Panc1 (cell line): ENCODE measurements around the gene SLC30A1. TPM values are rescaled to one million over a fixed set of nuclear protein-coding genes. Genes with fewer than 3 reads are reported as not detected.
A peak's percentile ranks its signal among the peaks of the same experiment; 100 is the strongest.

Experiments
- ATAC-seq: fragments of 200-7000 bp; cut with Tn5 transposase; 2 replicates; pipeline ENCODE4 v1.9.1; 2020; ENCODE audit warnings: mild to moderate bottlenecking, moderate library complexity
- BruUV-seq: library from RNA; stranded (reverse); fragments of 400-500 nt; replicated peaks from 2 replicates; lab custom pipeline; 2021; lab: Mats Ljungman, UMichigan
- CTCF ChIA-PET: fragments of 300-600 bp; sonication (Branson Sonifier 250); formaldehyde crosslinking; loops from one replicate; lab custom pipeline; 2022; ENCODE audit warnings: antibody characterized with exemption; lab: Charles Lee
- POLR2A ChIA-PET: fragments of 300-600 bp; sonication (Branson Sonifier 250); formaldehyde crosslinking; loops from one replicate; lab custom pipeline; 2022; ENCODE audit warnings: antibody characterized with exemption; lab: Charles Lee
- DNase-seq: peaks from one replicate; pipeline ENCODE4 v3.0.0-alpha.2; 2010; ENCODE audit warnings: low read depth, low spot score
- H3K27ac ChIP-seq: 2 replicates; pipeline ENCODE4 v1.5.1; 2011; ENCODE audit warnings: mild to moderate bottlenecking, low read length, inconsistent platforms
- H3K27me3 ChIP-seq: fragments of 200-500 bp; sonication (Bioruptor generic); 2 replicates; pipeline ENCODE4 v1.6.0; 2014; ENCODE audit warnings: low read length, inconsistent platforms; ENCODE audit not compliant: control insufficient read depth, insufficient read depth
- H3K36me3 ChIP-seq: fragments of 200-500 bp; sonication (Bioruptor generic); 2 replicates; pipeline ENCODE4 v1.5.1; 2014; ENCODE audit warnings: inconsistent platforms, mild to moderate bottlenecking, low read length, moderate library complexity; ENCODE audit not compliant: control insufficient read depth, insufficient read depth
- H3K4me1 ChIP-seq: 2 replicates; pipeline ENCODE4 v1.5.1; 2011; ENCODE audit warnings: inconsistent platforms, mild to moderate bottlenecking, low read length, moderate library complexity; ENCODE audit not compliant: control insufficient read depth, insufficient read depth
- H3K4me3 ChIP-seq, 2 experiments: 2 replicates each; pipeline ENCODE4 v1.5.1; 2011 to 2012; ENCODE audit warnings: low read depth in 2 of 2, low read length in 2 of 2, mild to moderate bottlenecking in 2 of 2, inconsistent platforms in 1 of 2, moderate library complexity in 1 of 2
- H3K9me3 ChIP-seq: fragments of 200-500 bp; sonication (Bioruptor generic); 2 replicates; pipeline ENCODE4 v1.5.1; 2014; ENCODE audit warnings: low read depth, mild to moderate bottlenecking, inconsistent platforms, low read length, moderate library complexity; ENCODE audit not compliant: control insufficient read depth, insufficient read depth
- POLR2AphosphoS5 ChIP-seq: IDR thresholded peaks from 2 replicates; pipeline ENCODE4 v1.6.1; 2012; ENCODE audit warnings: mild to moderate bottlenecking, low read depth, low read length, moderate library complexity
- SIN3A ChIP-seq: IDR thresholded peaks from 2 replicates; pipeline ENCODE4 v1.6.1; 2012; ENCODE audit warnings: low read depth, mild to moderate bottlenecking, low read length, moderate library complexity, borderline replicate concordance; ENCODE audit not compliant: insufficient read depth
- TCF7L2 ChIP-seq: IDR thresholded peaks from 2 replicates; pipeline ENCODE4 v1.6.1; 2011; ENCODE audit warnings: mild to moderate bottlenecking, low read depth, low read length, inconsistent platforms
- in situ Hi-C: cut with HindIII; loops from 2 replicates; pipeline ENCODE4 v1.10.0; 2016; ENCODE audit warnings: low sequenced_read_pairs, low pct_unique_long_range_greater_than_20kb
- intact Hi-C: fragments of 100-400 bp; cut with micrococcal nuclease; formaldehyde crosslinking; loops from one replicate; pipeline ENCODE4 v1.10.0; 2022; ENCODE audit not compliant: unreplicated experiment
- total RNA-seq: library from RNA; stranded (reverse); gene quantifications from one replicate; pipeline ENCODE4 v1.2.1, GENCODE V29; 2021; ENCODE audit not compliant: unreplicated experiment
- TF ChIP-seq, protein P1 (sequence below), 2 experiments: IDR thresholded peaks; 2 replicates each; pipeline ENCODE4 v1.6.1; 2011 to 2012; ENCODE audit warnings: low read depth in 2 of 2, control low read depth in 1 of 2, low read length in 1 of 2, mild to moderate bottlenecking in 1 of 2, moderate library complexity in 1 of 2; ENCODE audit not compliant: insufficient read depth in 1 of 2
- TF ChIP-seq, protein P2 (sequence below): fragments of 450-650 bp; IDR thresholded peaks from 2 replicates; pipeline ENCODE4 v1.5.1; 2017; ENCODE audit warnings: mild to moderate bottlenecking

Gene SLC30A1
- total RNA-seq, 1 experiment from 2014 or later, result 34.5 TPM

DNA sequence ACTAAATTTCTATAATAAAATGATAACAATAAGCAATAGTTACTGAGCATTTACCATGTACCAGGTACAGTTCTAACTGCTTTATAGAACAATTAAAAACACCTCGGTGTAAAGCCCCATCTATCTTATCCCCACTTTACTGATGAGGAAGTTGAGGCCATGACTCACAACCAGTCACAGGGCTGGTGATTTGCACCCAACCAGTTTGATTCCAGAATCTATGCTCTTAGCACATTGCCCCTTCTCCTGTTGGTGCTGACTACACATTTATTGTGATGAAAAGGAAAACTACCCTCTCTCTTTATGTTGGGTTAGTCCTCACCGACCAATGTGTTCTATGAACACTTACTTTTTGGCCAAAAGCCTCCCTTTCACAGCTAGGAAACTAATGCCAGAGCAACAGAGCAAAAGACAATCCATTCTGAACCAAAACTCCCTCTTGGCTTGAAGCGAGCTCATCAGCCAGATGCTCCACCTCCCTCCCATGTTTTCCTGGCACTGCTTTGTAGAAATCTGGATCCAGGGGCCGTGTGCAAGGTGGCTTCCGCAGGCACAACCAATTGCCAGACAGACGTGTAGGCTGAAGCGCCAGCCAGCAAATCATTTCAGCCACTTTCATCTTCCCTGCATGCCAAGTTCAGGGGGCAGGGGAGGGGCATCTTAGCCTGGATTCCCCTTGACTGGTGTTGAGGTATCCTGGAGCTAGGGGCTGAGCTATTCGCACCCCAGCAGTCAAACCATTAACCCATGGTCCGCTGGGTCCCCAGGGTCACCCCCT lies 32.0 kb upstream of the SLC30A1 start:
- TF ChIP-seq SIN3A (no peak), POLR2AphosphoS5 (no peak), TCF7L2 (no peak)
- TF ChIP-seq, protein P1, sequence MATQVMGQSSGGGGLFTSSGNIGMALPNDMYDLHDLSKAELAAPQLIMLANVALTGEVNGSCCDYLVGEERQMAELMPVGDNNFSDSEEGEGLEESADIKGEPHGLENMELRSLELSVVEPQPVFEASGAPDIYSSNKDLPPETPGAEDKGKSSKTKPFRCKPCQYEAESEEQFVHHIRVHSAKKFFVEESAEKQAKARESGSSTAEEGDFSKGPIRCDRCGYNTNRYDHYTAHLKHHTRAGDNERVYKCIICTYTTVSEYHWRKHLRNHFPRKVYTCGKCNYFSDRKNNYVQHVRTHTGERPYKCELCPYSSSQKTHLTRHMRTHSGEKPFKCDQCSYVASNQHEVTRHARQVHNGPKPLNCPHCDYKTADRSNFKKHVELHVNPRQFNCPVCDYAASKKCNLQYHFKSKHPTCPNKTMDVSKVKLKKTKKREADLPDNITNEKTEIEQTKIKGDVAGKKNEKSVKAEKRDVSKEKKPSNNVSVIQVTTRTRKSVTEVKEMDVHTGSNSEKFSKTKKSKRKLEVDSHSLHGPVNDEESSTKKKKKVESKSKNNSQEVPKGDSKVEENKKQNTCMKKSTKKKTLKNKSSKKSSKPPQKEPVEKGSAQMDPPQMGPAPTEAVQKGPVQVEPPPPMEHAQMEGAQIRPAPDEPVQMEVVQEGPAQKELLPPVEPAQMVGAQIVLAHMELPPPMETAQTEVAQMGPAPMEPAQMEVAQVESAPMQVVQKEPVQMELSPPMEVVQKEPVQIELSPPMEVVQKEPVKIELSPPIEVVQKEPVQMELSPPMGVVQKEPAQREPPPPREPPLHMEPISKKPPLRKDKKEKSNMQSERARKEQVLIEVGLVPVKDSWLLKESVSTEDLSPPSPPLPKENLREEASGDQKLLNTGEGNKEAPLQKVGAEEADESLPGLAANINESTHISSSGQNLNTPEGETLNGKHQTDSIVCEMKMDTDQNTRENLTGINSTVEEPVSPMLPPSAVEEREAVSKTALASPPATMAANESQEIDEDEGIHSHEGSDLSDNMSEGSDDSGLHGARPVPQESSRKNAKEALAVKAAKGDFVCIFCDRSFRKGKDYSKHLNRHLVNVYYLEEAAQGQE (IDR thresholded peaks at IDR 0.05; ENCODE audit: insufficient read depth in 1 of 2, low read depth in 2 of 2, low read length in 1 of 2), result no peak
- TF ChIP-seq, protein P2, sequence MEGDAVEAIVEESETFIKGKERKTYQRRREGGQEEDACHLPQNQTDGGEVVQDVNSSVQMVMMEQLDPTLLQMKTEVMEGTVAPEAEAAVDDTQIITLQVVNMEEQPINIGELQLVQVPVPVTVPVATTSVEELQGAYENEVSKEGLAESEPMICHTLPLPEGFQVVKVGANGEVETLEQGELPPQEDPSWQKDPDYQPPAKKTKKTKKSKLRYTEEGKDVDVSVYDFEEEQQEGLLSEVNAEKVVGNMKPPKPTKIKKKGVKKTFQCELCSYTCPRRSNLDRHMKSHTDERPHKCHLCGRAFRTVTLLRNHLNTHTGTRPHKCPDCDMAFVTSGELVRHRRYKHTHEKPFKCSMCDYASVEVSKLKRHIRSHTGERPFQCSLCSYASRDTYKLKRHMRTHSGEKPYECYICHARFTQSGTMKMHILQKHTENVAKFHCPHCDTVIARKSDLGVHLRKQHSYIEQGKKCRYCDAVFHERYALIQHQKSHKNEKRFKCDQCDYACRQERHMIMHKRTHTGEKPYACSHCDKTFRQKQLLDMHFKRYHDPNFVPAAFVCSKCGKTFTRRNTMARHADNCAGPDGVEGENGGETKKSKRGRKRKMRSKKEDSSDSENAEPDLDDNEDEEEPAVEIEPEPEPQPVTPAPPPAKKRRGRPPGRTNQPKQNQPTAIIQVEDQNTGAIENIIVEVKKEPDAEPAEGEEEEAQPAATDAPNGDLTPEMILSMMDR, result no peak
- Histone ChIP-seq H3K27me3 (no peaks in the 10 kb centered on the region), H3K27ac (no peak overlapping the region), H3K9me3 (no peaks in the 10 kb centered on the region), H3K4me3 (no peak overlapping the region), H3K4me1 (peaks cover 3% of the 10 kb centered on the region; the same call in 1 of the 2 replicates), H3K36me3 (no peaks in the 10 kb centered on the region)
- DNase-seq (no peak), ATAC-seq (peak; percentile 15; the same call in 1 of the 2 replicates)
- ChIA-PET POLR2A (no interaction called here), CTCF (no interaction called here)
- intact Hi-C loops, result no loop called here
- in situ Hi-C loops, result no loop called here
- BruUV-seq, result no TSS peak

DNA sequence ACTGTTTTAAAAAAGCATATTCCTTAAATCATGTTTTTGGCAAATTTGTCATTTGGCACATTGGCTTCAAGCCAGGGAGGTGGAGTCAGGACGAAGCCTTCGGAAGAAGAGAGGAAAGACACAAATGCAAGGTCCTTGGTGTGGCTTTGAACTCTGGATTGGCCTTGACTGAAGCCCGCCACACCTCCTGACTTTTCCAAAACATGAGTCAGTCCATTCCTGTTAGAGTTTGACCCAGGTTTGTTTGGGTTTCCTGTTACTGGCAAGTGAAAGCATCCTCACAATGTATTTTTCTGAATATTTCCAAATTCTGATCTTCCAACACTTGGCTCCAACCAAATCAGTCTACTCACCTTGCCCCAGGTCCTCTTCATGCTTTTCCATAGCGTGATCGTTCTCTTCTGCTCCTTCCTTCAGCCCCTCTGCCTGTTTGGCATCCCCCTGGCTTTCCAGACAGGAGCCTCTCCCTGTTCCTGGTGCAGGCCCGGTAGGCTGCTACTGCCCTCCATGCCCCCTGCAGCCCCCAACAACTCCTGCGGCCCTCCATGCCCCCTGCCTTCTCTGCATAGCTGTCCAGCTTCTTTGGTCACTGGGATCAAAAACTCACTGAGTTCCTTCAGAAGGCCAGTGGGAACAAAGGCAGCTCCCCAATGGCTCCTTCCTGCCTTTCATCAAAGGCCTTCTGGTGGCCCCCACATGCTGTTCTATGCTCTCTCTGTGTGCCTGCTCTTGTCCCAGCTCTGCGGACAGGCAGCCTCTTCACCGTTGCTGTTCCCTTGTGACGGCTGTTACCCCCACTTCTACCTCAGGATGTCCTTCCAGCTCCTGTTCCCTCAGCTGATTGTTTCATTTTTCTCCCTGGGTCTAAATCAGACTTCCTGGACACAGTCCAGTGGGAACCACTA lies 30.4 kb upstream of the SLC30A1 start:
- Histone ChIP-seq H3K9me3 (no peaks in the 10 kb centered on the region), H3K36me3 (no peaks in the 10 kb centered on the region), H3K27me3 (no peaks in the 10 kb centered on the region), H3K27ac (no peak overlapping the region), H3K4me3 (no peak overlapping the region), H3K4me1 (peaks cover 5% of the 10 kb centered on the region)
- no TSS peak for BruUV-seq
- TF ChIP-seq, protein P2, result no peak
- TF ChIP-seq, protein P1 (IDR thresholded peaks at IDR 0.05; ENCODE audit: insufficient read depth in 1 of 2, low read depth in 2 of 2, low read length in 1 of 2), result no peak
- no peak for TF ChIP-seq TCF7L2
- no peak for TF ChIP-seq SIN3A
- no peak for TF ChIP-seq POLR2AphosphoS5
- no peak for ATAC-seq
- CTCF ChIA-PET, result no interaction called here
- intact Hi-C loops, result no loop called here
- in situ Hi-C loops, result no loop called here
- POLR2A ChIA-PET, result no interaction called here
- DNase-seq, result no peak
